HCT116 (cell line): ENCODE measurements around the gene HIRA. TPM values are rescaled to one million over a fixed set of nuclear protein-coding genes. Genes with fewer than 3 reads are reported as not detected.

Experiments
- ATAC-seq: fragments of 200-7000 bp; cut with Tn5 transposase; 2 replicates; pipeline ENCODE4 v1.9.1; 2020; ENCODE audit warnings: mild to moderate bottlenecking, moderate library complexity
- Bru-seq: library from RNA; stranded (reverse); fragments of 400-500 nt; gene quantifications from one replicate; lab custom pipeline; 2021; lab: Mats Ljungman, UMichigan
- BruChase-seq, 2 experiments: library from RNA; stranded (reverse); fragments of 400-500 nt; gene quantifications; one replicate each; lab custom pipeline; 2021; lab: Mats Ljungman, UMichigan
- BruUV-seq: library from RNA; stranded (reverse); fragments of 400-500 nt; replicated peaks from 2 replicates; lab custom pipeline; 2021; lab: Mats Ljungman, UMichigan
- CTCF ChIA-PET: fragments of 300-600 bp; sonication (Branson Sonifier 250); formaldehyde crosslinking; loops from one replicate; lab custom pipeline; 2021; ENCODE audit warnings: antibody characterized with exemption; lab: Charles Lee
- POLR2A ChIA-PET: fragments of 300-600, 350-600 bp; sonication (Branson Sonifier 250); formaldehyde crosslinking; loops from one replicate; lab custom pipeline; 2021; ENCODE audit warnings: antibody characterized with exemption; lab: Charles Lee
- RAD21 ChIA-PET, 2 experiments: fragments of 300-600 bp; sonication (Branson Sonifier 250); formaldehyde crosslinking; loops; one replicate each; lab custom pipeline; 2023; ENCODE audit warnings: low total read pairs in 2 of 2; ENCODE audit not compliant: uncharacterized antibody in 2 of 2, unreplicated experiment in 2 of 2, low non-redundant PET in 1 of 2; lab: Charles Lee
- DNase-seq: peaks from one replicate; pipeline ENCODE4 v3.0.0-alpha.2; 2010; ENCODE audit warnings: low read depth, low spot score
- H2AFZ ChIP-seq: fragments of 200-600 bp; shearing (Covaris generic), sonication (generic); 2 replicates; pipeline ENCODE4 v1.6.1; 2017; ENCODE audit warnings: low read depth, mixed run types, mixed read lengths, antibody characterized with exemption, low read length; ENCODE audit not compliant: poor library complexity, severe bottlenecking
- H3K27ac ChIP-seq: 2 replicates; pipeline ENCODE4 v1.5.1; 2012; ENCODE audit warnings: low read depth, low read length
- H3K27me3 ChIP-seq: fragments of 200-600 bp; sonication (generic); 2 replicates; pipeline ENCODE4 v1.6.1; 2016; ENCODE audit warnings: mixed run types, low read length, mixed read lengths; ENCODE audit not compliant: insufficient read depth
- H3K36me3 ChIP-seq, 2 experiments: fragments of 200-500 bp in 1 of 2; fragments of 200-600 bp in 1 of 2; sonication (Bioruptor generic) in 1 of 2; sonication (generic) in 1 of 2; 2 replicates each; pipeline versions ENCODE4 v1.5.1 to v1.6.1; 2014 to 2016; ENCODE audit warnings: low read length in 2 of 2, inconsistent platforms in 1 of 2, mixed read lengths in 1 of 2, mixed run types in 1 of 2; ENCODE audit not compliant: insufficient read depth in 2 of 2, control insufficient read depth in 1 of 2
- H3K4me1 ChIP-seq, 2 experiments: fragments of 200-600 bp in 1 of 2; sonication (generic) in 1 of 2; 2 replicates each; pipeline versions ENCODE4 v1.5.1 to v1.6.1; 2012 to 2017; ENCODE audit warnings: low read length in 2 of 2, inconsistent platforms in 1 of 2, mild to moderate bottlenecking in 1 of 2, mixed read lengths in 1 of 2, mixed run types in 1 of 2, moderate library complexity in 1 of 2; ENCODE audit not compliant: insufficient read depth in 2 of 2, control insufficient read depth in 1 of 2
- H3K4me2 ChIP-seq: fragments of 200-600 bp; sonication (generic); 2 replicates; pipeline ENCODE4 v1.6.1; 2017; ENCODE audit warnings: mixed run types, low read length, mixed read lengths
- H3K4me3 ChIP-seq, 2 experiments: fragments of 200-600 bp in 1 of 2; sonication (generic) in 1 of 2; replicated peaks in 1 of 2; 2 replicates each; pipeline ENCODE4 v1.5.1; 2011 to 2016; ENCODE audit warnings: low read length in 2 of 2, control low read depth in 1 of 2, low read depth in 1 of 2, mild to moderate bottlenecking in 1 of 2, mixed read lengths in 1 of 2, mixed run types in 1 of 2
- H3K79me2 ChIP-seq: fragments of 200-600 bp; sonication (generic); 2 replicates; pipeline ENCODE4 v1.6.1; 2017; ENCODE audit warnings: mild to moderate bottlenecking, mixed run types, low read length, moderate library complexity, mixed read lengths; ENCODE audit not compliant: insufficient read depth
- H3K9ac ChIP-seq: fragments of 200-600 bp; sonication (generic); 2 replicates; pipeline ENCODE4 v1.6.1; 2016; ENCODE audit warnings: low read length, mixed read lengths
- H3K9me2 ChIP-seq: fragments of 200-600 bp; sonication (generic), shearing (Covaris generic); 2 replicates; pipeline ENCODE4 v1.6.1; 2017; ENCODE audit warnings: mixed run types, mild to moderate bottlenecking, moderate library complexity; ENCODE audit not compliant: insufficient read depth
- H3K9me3 ChIP-seq, 2 experiments: fragments of 200-500 bp in 1 of 2; fragments of 200-600 bp in 1 of 2; sonication (Bioruptor generic) in 1 of 2; sonication (generic) in 1 of 2; 2 replicates each; pipeline ENCODE4 v1.6.1; 2014 to 2017; ENCODE audit warnings: low read length in 2 of 2, mixed read lengths in 2 of 2, inconsistent platforms in 1 of 2, low read depth in 1 of 2, mild to moderate bottlenecking in 1 of 2, mixed run types in 1 of 2, moderate library complexity in 1 of 2; ENCODE audit not compliant: control insufficient read depth in 1 of 2, insufficient read depth in 1 of 2
- H4K20me1 ChIP-seq: fragments of 200-600 bp; sonication (generic), shearing (Covaris generic); 2 replicates; pipeline ENCODE4 v1.6.1; 2017; ENCODE audit warnings: mixed run types, mild to moderate bottlenecking, moderate library complexity; ENCODE audit not compliant: insufficient read depth
- CBX3 ChIP-seq: IDR thresholded peaks from 2 replicates; pipeline ENCODE4 v1.6.1; 2012; ENCODE audit warnings: low read depth
- CEBPB ChIP-seq: IDR thresholded peaks from 2 replicates; pipeline ENCODE4 v1.6.1; 2012; ENCODE audit warnings: low read depth
- EGR1 ChIP-seq: IDR thresholded peaks from 2 replicates; pipeline ENCODE4 v1.6.1; 2012; ENCODE audit warnings: low read depth
- ELF1 ChIP-seq: IDR thresholded peaks from 2 replicates; pipeline ENCODE4 v1.6.1; 2012; ENCODE audit warnings: low read depth, borderline replicate concordance
- EZH2 ChIP-seq: fragments of 200-600 bp; sonication (generic); IDR thresholded peaks from 2 replicates; pipeline ENCODE4 v1.6.1; 2017; ENCODE audit warnings: antibody characterized with exemption, mixed run types
- FOSL1 ChIP-seq: IDR thresholded peaks from 2 replicates; pipeline ENCODE4 v1.6.1; 2012; ENCODE audit warnings: low read depth
- JUND ChIP-seq: IDR thresholded peaks from 2 replicates; pipeline ENCODE4 v1.6.1; 2012
- MAX ChIP-seq: IDR thresholded peaks from 2 replicates; pipeline ENCODE4 v1.6.1; 2012
- POLR2AphosphoS5 ChIP-seq: IDR thresholded peaks from 2 replicates; pipeline ENCODE4 v1.6.1; 2011; ENCODE audit warnings: mild to moderate bottlenecking, low read depth, low read length, moderate library complexity
- REST ChIP-seq: IDR thresholded peaks from 2 replicates; pipeline ENCODE4 v1.6.1; 2012; ENCODE audit warnings: low read depth
- SP1 ChIP-seq: IDR thresholded peaks from 2 replicates; pipeline ENCODE4 v1.6.1; 2012; ENCODE audit warnings: low read depth
- SRF ChIP-seq: IDR thresholded peaks from 2 replicates; pipeline ENCODE4 v1.6.1; 2012; ENCODE audit warnings: low read depth
- TCF7L2 ChIP-seq: IDR thresholded peaks from 2 replicates; pipeline ENCODE4 v1.7.0; 2011; ENCODE audit warnings: borderline replicate concordance, inconsistent platforms; ENCODE audit not compliant: insufficient read depth, insufficient read length; ENCODE audit errors: extremely low read depth
- YY1 ChIP-seq: IDR thresholded peaks from 2 replicates; pipeline ENCODE4 v1.6.1; 2011; ENCODE audit warnings: low read length, low read depth, moderate library complexity, mild to moderate bottlenecking; ENCODE audit not compliant: insufficient replicate concordance; ENCODE audit errors: extremely low read depth
- ZBTB33 ChIP-seq: IDR thresholded peaks from 2 replicates; pipeline ENCODE4 v1.6.1; 2011; ENCODE audit warnings: mild to moderate bottlenecking, low read length, moderate library complexity; ENCODE audit not compliant: insufficient replicate concordance; ENCODE audit errors: extremely low read depth
- ZFX ChIP-seq: fragments of 450-650 bp; IDR thresholded peaks from 2 replicates; pipeline ENCODE4 v1.6.1; 2017
- intact Hi-C: fragments of 100-400 bp; cut with micrococcal nuclease; formaldehyde crosslinking; loops from 2 replicates; pipeline ENCODE4 v1.10.0; 2022
- long read RNA-seq: library from polyadenylated mRNA; unstranded; transcript quantifications from one replicate; pipeline ENCODE4 v2.0.0, GENCODE V29; 2021; ENCODE audit not compliant: unreplicated experiment
- polyA plus RNA-seq: library from polyadenylated mRNA; unstranded; fragments of >200 nt; gene quantifications from 2 replicates; pipeline ENCODE4 v1.2.1, GENCODE V29; 2012; ENCODE audit warnings: missing spikeins
- total RNA-seq: library from RNA; stranded (reverse); gene quantifications from one replicate; pipeline ENCODE4 v1.2.1, GENCODE V29; 2021; ENCODE audit not compliant: unreplicated experiment

The HIRA gene
- total RNA-seq (30.6 TPM), Bru-seq, nascent RNA (percentile 79 among the genes with signal in this experiment), BruChase-seq, experiment 1, labeled RNA remaining after a 6-hour chase (percentile 74 among the genes with signal in this experiment), BruChase-seq, experiment 2, labeled RNA remaining after a 2-hour chase (percentile 77 among the genes with signal in this experiment)
- polyA plus RNA-seq, result 16.8 and 18.4 TPM in 2 replicates
- long read RNA-seq, partial matches to known transcripts, result 19 of 22 reads
- long read RNA-seq, other reads (novel, unspliced or antisense), result 3 of 22 reads

- Histone ChIP-seq H3K36me3 (peaks cover 7 to 12% of the 10 kb centered on the region in 2 experiments; a peak in 3 of 4 replicates), H3K4me1 (peaks cover 16 to 17% of the 10 kb centered on the region in 2 experiments), H4K20me1 (no peaks in the 10 kb centered on the region)
- TF ChIP-seq SRF (no peak), MAX (no peak), JUND (no peak), YY1 (peak; percentile 59), TCF7L2 (peak; percentile 13), EGR1 (no peak), SP1 (peak; percentile 32; the same call in 1 of the 2 replicates), POLR2AphosphoS5 (no peak), EZH2 (no peak), CBX3 (0 out of 2 replicates have a peak, but pooled peaks have one; percentile 32), ELF1 (no peak), ZFX (peak; percentile 87), REST (no peak), CEBPB (no peak), FOSL1 (no peak), ZBTB33 (no peak)
- TF ChIP-seq, all 23 proteins: peak for 5
- H2AFZ ChIP-seq, result no peak within 1 kb of the TSS
- intact Hi-C loops, result loop anchor here (1.0 to 2.0 kb wide), 2 partner anchors 48 to 253 kb away; partner anchors contain the start of genes CDC45, SLC25A1 and UFD1
- H3K27ac ChIP-seq, result peak within 1 kb of the TSS; percentile 98
- peak; percentile 66 for ATAC-seq
- no peaks in the 10 kb centered on the region for H3K27me3 ChIP-seq
- H3K79me2 ChIP-seq, result peaks cover 69% of the 10 kb centered on the region
- ChIA-PET CTCF (no interaction called here), POLR2A (interaction anchor here (1.1 to 1.2 kb wide), 3 partner anchors 12 to 253 kb away, joined by 3 to 4 read pairs (median 3); partner anchors contain the start of genes C22orf39 and SLC25A1), RAD21 (no interaction called here)
- peak; percentile 53 for DNase-seq
- no peaks in the 10 kb centered on the region for H3K9me2 ChIP-seq
- no TSS peak for BruUV-seq
- H3K9ac ChIP-seq, result peak within 1 kb of the TSS; percentile 97
- peak within 1 kb of the TSS; percentile 99 for H3K4me2 ChIP-seq
- H3K9me3 ChIP-seq, result no peaks in the 10 kb centered on the region
- peak within 1 kb of the TSS; percentile 92 to 94 for H3K4me3 ChIP-seq
Measured at GRCh38 chr22:19431649-19432132, at the start of gene HIRA. Gene HIRA (minus strand): TSS chr22:19431733. CDS start chr22:19431476, 257 bp downstream.
